Measurements from ENCODE around the gene EPHA6. TPM values are rescaled to one million over a fixed set of nuclear protein-coding genes. Genes with fewer than 3 reads are reported as not detected.

EPHA6 gene
- total RNA-seq, 1 experiment from 2014 or later: 3.6 TPM

GRCh38 chr3:96779810-96780209, 34.6 kb upstream of the EPHA6 start:
- Histone ChIP-seq H3K9ac (ENCODE audit: low read length) (no peak overlapping the region), H3K4me1 (ENCODE audit: insufficient read depth, low read length) (no peaks in the 10 kb centered on the region), H3K4me3 (ENCODE audit: low read length) (no peak overlapping the region), H3K9me2 (replicated peaks; ENCODE audit: low read length) (no peaks in the 10 kb centered on the region), H3K79me2 (ENCODE audit: low read length) (no peaks in the 10 kb centered on the region), H3K9me3 (ENCODE audit: low read length) (0 out of 2 replicates have a peak, but pooled peaks cover 6% of the 10 kb centered on the region), H3K36me3 (ENCODE audit: low read depth, low read length) (no peaks in the 10 kb centered on the region), H3K27me3 (ENCODE audit: low read length) (no peaks in the 10 kb centered on the region), H3F3A (ENCODE audit: low read length, unreplicated experiment) (no peaks in the 10 kb centered on the region), H3K27ac (ENCODE audit: low read length) (no peak overlapping the region), H4K20me1 (ENCODE audit: low read length) (no peaks in the 10 kb centered on the region), H2AFZ (ENCODE audit: low read length) (no peak overlapping the region), H3K4me2 (ENCODE audit: low read length) (no peak overlapping the region)
- ATAC-seq (no peak), DNase-seq (no peak)
- POLR2A ChIA-PET (ENCODE audit: unreplicated experiment): no interaction called here
- CTCF ChIA-PET: no interaction called here
- no TSS peak for BruUV-seq (replicated peaks)
- intact Hi-C loops (cut with micrococcal nuclease): no loop called here
- no peak for TF ChIP-seq EZH2 (IDR thresholded peaks at IDR 0.05; ENCODE audit: low read length, unreplicated experiment)
- TF ChIP-seq EZH2phosphoT487 (IDR thresholded peaks at IDR 0.05; ENCODE audit: borderline replicate concordance, low read length): no peak
- no peak; the same call in 1 of the 2 replicates for TF ChIP-seq CTCF (conservative IDR thresholded peaks at IDR 0.05; ENCODE audit: low read depth, low read length)

GRCh38 chr3:96796101-96796500, 18.3 kb upstream of the EPHA6 start:
- DNase-seq (no peak), ATAC-seq (no peak)
- POLR2A ChIA-PET (ENCODE audit: unreplicated experiment): no interaction called here
- Histone ChIP-seq H3K9me3 (ENCODE audit: low read length) (no peaks in the 10 kb centered on the region), H3K4me1 (ENCODE audit: insufficient read depth, low read length) (no peaks in the 10 kb centered on the region), H3K27me3 (ENCODE audit: low read length) (no peaks in the 10 kb centered on the region), H3K9ac (ENCODE audit: low read length) (no peak overlapping the region), H3K79me2 (ENCODE audit: low read length) (no peaks in the 10 kb centered on the region), H3F3A (ENCODE audit: low read length, unreplicated experiment) (no peaks in the 10 kb centered on the region), H3K27ac (ENCODE audit: low read length) (no peak overlapping the region), H4K20me1 (ENCODE audit: low read length) (no peaks in the 10 kb centered on the region), H3K9me2 (replicated peaks; ENCODE audit: low read length) (no peaks in the 10 kb centered on the region), H3K4me3 (ENCODE audit: low read length) (no peak overlapping the region), H2AFZ (ENCODE audit: low read length) (no peak overlapping the region), H3K4me2 (ENCODE audit: low read length) (no peak overlapping the region), H3K36me3 (ENCODE audit: low read depth, low read length) (no peaks in the 10 kb centered on the region)
- no TSS peak for BruUV-seq (replicated peaks)
- CTCF ChIA-PET: no interaction called here
- intact Hi-C loops (cut with micrococcal nuclease): no loop called here
- TF ChIP-seq EZH2 (IDR thresholded peaks at IDR 0.05; ENCODE audit: low read length, unreplicated experiment): no peak
- TF ChIP-seq EZH2phosphoT487 (IDR thresholded peaks at IDR 0.05; ENCODE audit: borderline replicate concordance, low read length): no peak
- TF ChIP-seq CTCF (conservative IDR thresholded peaks at IDR 0.05; ENCODE audit: low read depth, low read length): no peak

- Histone ChIP-seq H4K20me1 (ENCODE audit: low read length) (no peaks in the 10 kb centered on the region), H2AFZ (ENCODE audit: low read length) (no peak overlapping the region)
- POLR2A ChIA-PET (ENCODE audit: unreplicated experiment): no interaction called here
Measured at GRCh38 chr3:96803870-96804269, 10.5 kb upstream of the EPHA6 start.

More at GRCh38 chr3:96803870-96804269, 10.5 kb upstream of the EPHA6 start:
- H3K27me3 ChIP-seq (ENCODE audit: low read length): peaks cover 6% of the 10 kb centered on the region; the same call in 1 of the 2 replicates
- CTCF ChIA-PET: no interaction called here
- BruUV-seq (replicated peaks): no TSS peak
- intact Hi-C loops (cut with micrococcal nuclease): no loop called here
- DNase-seq (no peak), ATAC-seq (no peak)
- H3K9me2 ChIP-seq (replicated peaks; ENCODE audit: low read length): no peaks in the 10 kb centered on the region
- H3K4me3 ChIP-seq (ENCODE audit: low read length): no peak overlapping the region
- no peaks in the 10 kb centered on the region for H3K79me2 ChIP-seq (ENCODE audit: low read length)
- no peaks in the 10 kb centered on the region for H3K36me3 ChIP-seq (ENCODE audit: low read depth, low read length)
- H3K4me1 ChIP-seq (ENCODE audit: insufficient read depth, low read length): no peaks in the 10 kb centered on the region
- H3K9me3 ChIP-seq (ENCODE audit: low read length): no peaks in the 10 kb centered on the region
- H3K4me2 ChIP-seq (ENCODE audit: low read length): no peak overlapping the region
- no peak for TF ChIP-seq CTCF (conservative IDR thresholded peaks at IDR 0.05; ENCODE audit: low read depth, low read length)
- TF ChIP-seq EZH2phosphoT487 (IDR thresholded peaks at IDR 0.05; ENCODE audit: borderline replicate concordance, low read length): no peak
- TF ChIP-seq EZH2 (IDR thresholded peaks at IDR 0.05; ENCODE audit: low read length, unreplicated experiment): no peak
- no peaks in the 10 kb centered on the region for H3F3A ChIP-seq (ENCODE audit: low read length, unreplicated experiment)
- H3K27ac ChIP-seq (ENCODE audit: low read length): no peak overlapping the region
- H3K9ac ChIP-seq (ENCODE audit: low read length): no peak overlapping the region
